CD1c-positive myeloid dendritic cell (primary cell): Measurements from ENCODE around the gene TNS3.

Experiments
- DNase-seq: peaks from one replicate; pipeline ENCODE4 v3.0.0-alpha.2; 2016; ENCODE audit errors: extremely low spot score

TNS3 gene

GRCh38 chr7:47226696-47227095 is 355.2 kb downstream of the TNS3 start:
- DNase-seq, result peak; percentile 10

GRCh38 chr7:47225387-47226131 is 356.4 kb downstream of the TNS3 start:
- DNase-seq, result peak; percentile 69
